Measurements from ENCODE around the gene SPIN4. TPM values are rescaled to one million over a fixed set of nuclear protein-coding genes. Genes with fewer than 3 reads are reported as not detected.
"Not testable (repeated sequence)": the region's sequence is repeated elsewhere in the genome, so short reads cannot be mapped to it uniquely, and the experiment has no call there.

Gene SPIN4
- 2.2 and 3.6 TPM in 2 replicates for total RNA-seq

DNA sequence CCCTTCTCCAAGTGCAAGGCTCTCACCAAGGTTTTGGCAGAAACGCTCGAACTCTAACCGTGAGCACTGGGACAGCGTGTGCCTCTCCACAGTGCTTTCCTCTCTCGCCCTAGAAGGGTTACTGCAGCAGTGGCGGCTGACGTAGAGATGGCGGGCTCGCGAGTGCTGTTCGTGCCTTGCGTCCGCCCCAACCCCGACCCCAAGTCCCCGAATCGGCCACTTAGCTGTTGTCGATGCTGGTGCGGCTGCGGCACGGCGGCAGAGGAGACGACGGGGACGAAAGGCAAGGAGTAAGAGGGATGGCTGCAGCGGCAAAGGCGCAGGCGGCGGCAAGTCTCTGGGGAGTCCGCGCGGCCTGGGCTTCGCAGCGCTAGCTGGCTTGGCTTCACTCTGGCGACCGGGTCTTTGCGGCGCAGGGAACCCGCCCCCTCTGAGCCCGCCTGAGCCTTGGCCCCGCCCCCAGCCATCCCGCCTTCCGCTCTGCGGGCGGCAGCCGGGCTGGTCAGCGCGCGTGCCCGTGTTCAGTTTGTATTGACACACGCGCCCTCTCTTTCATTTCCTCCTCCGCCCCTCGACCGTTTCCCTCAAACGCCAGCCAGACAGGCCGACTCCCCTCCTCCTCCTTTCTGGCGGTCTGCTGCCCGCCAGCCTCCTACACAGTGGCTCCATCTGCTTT lies at the start of gene SPIN4:
TSS of gene SPIN4 (minus strand) at position 392 of the 676 bp plus-strand sequence. CDS start 513 bp downstream, outside the sequence.
- DNase-seq (ENCODE audit: low read depth, low spot score), result peak; percentile 63

DNA sequence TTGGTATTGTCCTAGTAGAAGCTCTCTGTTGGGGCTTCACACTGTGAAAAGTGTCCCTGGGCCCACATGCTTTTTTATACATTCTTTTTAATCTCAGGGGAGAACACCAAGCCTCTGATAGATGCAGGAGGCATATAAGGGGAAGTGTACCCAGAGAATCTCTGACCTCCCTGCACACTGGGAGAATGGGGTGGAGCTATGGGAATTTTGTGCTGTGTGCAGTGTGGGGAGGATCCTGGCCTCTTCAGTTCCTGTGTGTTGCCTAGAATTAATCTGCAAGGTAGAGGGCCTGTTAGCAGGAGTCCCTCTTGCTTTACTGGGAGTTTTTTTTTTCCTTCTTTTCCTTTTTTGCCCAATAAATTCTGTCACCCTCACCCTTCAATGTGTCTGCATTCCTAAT lies 49.2 kb upstream of the SPIN4 start:
- DNase-seq (ENCODE audit: low read depth, low spot score), result no peak

DNA sequence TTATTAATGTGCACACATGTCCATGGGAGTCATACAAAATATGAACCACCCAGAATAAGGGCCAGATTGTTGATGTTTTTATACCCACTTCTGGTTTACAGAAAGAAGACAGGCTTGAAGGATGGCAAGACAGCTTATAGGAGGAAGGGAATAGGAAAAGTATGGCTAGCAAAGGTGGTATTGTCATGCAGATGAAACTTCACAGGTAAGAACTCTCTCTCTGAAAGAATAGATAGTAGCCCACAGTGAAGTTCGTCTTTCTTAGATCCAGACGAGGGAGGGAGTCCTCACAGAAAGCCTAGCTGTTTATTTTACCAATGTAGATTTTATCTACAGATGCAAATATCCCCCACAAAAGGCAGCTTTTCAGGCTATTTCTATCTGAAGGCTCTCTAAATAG lies 43.7 kb upstream of the SPIN4 start:
- no peak for DNase-seq (ENCODE audit: low read depth, low spot score)

DNA sequence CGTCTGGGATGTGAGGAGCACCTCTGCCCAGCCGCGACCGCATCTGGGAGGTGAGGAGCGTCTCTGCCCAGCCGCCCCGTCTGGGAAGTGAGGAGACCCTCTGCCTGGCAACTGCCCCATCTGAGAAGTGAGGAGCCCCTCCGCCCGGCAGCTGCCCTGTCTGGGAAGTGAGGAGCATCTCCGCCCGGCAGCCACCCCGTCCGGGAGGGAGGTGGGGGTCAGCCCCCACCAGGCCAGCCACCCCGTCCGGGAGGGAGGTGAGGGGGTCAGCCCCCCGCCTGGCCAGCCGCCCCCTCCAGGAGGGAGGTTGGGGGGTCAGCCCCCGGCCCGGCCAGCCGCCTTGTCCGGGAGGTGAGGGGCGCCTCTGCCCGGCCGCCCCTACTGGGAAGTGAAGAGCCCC lies 42.0 kb upstream of the SPIN4 start:
- DNase-seq (ENCODE audit: low read depth, low spot score), result not testable (repeated sequence)

DNA sequence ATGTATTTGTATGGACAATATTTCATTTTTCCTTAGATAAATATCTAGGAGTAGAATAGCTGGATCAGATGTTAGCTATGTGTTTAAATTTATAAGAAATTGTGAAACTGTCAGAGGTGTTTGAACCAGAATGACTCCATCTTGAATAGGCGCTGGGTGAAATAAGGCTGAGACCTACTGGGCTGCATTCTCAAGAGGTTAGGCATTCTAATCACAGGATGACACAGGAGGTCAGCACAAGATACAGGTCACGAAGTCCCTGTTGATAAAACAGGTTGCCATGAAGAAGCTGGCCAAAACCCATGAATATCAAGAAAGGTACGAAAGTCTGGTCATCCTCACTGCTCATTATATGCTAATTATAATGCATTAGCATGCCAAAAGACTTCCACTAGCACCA lies 36.3 kb upstream of the SPIN4 start:
- no peak for DNase-seq (ENCODE audit: low read depth, low spot score)

DNA sequence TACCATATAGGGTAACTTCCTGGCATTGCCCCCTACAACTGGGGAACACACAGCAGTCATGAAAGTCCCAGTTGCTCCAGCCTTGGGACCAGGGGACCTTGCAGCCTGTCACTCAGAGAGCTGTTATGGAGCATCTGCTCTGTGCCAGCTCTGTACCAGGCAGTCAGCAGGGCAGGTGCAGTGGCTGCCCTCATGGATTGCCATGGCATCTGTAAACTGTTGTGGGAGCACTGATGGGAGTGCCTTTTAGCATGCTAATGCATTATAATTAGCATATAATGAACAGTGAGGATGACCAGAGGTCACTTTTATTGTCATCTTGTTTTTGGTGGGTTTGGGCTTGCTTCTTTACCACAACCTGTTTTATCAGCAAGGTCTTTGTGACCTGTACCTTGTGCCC lies 33.1 kb upstream of the SPIN4 start:
- not testable (repeated sequence) for DNase-seq (ENCODE audit: low read depth, low spot score)

DNA sequence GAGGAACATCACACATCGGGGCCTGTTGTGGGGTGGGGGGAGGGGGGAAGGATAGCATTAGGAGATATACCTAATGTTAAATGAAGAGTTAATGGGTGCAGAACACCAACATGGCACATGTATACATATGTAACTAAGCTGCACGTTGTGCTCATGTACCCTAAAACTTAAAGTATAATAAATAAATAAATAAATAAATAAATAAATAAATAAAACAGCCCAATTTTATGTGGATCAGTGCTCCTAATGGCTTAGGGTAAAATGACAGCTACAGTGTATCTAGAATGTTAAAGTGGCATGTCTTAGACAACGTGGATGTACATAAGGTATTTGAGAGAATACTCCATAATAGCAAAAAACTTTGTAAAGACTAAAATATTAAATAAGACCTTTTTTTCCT lies 21.9 kb upstream of the SPIN4 start:
- DNase-seq (ENCODE audit: low read depth, low spot score), result not testable (repeated sequence)

DNA sequence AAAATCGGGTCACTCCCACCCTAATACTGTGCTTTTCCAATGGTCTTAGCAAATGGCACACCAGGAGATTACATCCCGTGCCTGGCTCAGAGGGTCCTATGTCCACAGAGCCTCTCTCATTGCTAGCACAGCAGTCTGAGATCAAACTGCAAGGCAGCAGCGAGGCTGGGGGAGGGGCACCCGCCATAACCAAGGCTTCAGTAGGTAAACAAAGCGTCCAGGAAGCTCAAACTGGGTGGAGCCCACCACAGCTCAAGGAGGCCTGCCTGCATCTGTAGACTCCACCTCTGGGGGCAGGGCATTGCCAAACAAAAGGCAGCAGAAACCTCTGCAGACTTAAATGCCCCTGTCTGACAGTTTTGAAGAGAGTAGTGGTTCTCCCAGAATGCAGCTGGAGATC lies 16.6 kb upstream of the SPIN4 start:
- not testable (repeated sequence) for DNase-seq (ENCODE audit: low read depth, low spot score)

DNA sequence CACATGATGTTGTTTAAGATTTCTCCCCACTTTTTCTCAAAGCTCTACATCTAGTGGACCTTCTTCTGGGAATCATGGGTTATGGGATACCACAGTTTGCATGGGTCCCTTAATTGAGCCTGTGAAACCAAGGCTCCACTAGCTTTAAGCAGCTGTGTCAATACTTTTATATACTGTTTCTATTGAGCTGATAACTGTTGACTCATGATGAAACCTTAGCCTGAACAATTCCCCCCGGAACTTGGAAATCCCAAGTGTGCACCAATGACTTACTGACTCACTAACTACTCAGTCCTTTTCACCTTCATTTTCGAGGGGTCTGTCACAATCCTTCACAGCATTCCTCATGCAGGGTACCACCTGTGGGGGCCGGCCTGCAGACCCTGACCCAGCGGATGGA lies 12.7 kb upstream of the SPIN4 start:
- DNase-seq (ENCODE audit: low read depth, low spot score), result no peak

DNA sequence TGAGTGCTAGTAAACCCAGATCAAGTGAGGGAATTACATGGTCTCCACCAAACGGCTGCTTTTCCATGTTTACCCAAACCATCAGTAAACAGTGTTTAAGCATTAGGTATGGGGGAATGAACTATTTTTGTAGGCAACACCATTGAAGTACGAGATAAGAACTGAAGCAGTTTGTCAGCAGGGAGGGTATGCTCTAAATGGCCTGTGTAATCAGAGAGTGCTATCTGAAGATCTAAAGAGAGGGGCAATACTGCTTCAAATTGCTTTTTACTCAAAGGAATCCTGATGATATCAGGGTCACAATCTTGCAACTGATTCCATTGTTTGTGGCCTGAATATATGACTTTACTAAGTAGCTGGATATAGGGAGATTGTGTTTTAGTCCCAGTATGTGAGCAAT lies 10.4 kb upstream of the SPIN4 start:
- DNase-seq (ENCODE audit: low read depth, low spot score), result no peak

DNA sequence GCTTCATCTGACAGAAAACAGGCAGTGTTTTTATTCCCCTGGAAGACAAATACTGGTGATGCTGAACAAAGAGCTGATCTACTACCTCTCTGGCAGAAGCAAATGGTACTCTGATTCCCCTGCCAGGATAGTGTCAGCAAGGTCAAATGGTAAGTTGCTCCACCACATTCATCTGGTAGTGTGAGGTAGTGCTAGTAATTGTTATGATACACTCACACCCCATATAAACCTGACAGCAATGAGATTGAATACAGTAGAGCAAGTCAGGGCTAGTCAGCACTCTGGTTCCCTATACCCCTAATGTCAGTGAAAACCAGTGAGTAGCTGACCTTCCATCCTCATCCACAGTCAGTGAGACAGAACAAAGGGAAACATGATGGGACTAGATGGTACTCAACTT lies 3.4 kb upstream of the SPIN4 start:
- no peak for DNase-seq (ENCODE audit: low read depth, low spot score)

DNA sequence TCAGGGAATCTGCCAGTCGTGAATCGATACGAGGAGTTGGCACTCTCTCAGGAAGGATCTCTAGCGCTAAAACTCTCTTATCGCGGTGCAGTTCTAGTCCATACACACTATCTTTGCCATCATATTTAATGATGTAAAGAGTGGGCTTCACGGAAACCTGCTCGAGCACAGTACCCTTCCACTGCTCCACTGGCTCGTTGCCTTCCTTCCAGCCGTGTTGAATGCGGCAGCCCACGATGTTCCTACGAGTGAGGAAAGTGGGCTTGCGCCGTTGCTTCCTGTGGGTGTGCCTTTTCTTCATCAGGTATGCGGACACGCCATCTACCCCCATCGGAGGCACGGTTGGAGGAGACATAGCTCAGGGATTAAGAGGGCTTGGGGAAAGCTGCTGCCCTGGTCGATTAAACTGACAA lies 661 bp downstream of the SPIN4 start:
- DNase-seq (ENCODE audit: low read depth, low spot score), result no peak

DNA sequence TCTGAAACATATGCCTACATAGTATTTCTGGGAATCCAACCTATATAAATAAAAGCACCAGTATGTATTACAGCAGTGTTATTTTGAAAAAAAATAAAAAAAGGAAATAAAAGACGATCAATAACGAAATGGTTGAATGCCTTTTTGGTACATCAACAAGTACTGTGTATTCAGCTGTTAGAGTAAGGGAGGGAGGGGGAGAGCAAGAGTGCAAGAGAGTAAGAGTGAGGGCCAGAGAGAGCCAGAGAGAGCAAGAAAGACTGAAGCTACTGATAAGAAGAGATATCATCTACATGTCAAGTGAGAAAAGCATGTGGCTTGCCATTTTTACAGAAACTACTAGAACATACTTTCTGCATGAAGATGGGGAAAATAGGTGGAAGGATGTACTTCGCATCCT lies 1.8 kb downstream of the SPIN4 start:
- DNase-seq (ENCODE audit: low read depth, low spot score), result no peak

DNA sequence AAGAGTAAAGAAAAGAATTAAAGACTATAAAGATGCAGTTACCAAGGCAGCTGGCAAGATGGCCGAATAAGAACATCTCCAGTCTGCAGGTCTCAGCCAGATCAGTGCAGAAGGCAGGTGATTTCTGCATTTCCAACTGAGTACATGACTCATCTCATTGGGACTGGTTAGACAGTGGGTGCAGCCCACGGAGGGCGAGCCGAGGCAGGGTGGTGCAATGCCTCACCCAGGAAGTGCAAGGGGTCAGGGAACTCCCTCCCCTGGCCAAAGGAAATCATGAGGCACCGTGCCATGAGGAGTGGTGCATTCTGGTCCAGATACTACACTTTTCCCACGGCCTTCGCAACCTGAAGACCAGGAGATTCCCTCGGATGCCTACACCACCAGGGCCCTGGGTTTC lies 20.5 kb downstream of the SPIN4 start:
- DNase-seq (ENCODE audit: low read depth, low spot score), result no peak

DNA sequence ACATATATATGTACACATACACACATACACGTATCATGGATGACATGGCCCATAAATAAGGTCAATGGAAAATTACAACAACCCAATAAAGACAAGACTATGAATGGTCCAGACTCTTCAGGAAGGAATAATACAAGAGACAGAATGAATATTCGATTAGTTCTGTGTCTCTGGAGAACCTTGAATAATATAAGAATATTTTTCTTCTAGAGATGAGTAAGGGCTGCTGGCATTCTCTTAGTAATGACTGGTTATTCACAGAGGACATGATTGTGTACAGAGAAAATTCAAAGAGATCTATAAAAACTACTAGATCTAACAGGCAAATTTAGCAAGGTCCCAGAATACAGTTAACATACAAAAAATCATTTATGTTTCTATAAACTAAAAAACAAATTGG lies 23.3 kb downstream of the SPIN4 start:
- no peak for DNase-seq (ENCODE audit: low read depth, low spot score)

DNA sequence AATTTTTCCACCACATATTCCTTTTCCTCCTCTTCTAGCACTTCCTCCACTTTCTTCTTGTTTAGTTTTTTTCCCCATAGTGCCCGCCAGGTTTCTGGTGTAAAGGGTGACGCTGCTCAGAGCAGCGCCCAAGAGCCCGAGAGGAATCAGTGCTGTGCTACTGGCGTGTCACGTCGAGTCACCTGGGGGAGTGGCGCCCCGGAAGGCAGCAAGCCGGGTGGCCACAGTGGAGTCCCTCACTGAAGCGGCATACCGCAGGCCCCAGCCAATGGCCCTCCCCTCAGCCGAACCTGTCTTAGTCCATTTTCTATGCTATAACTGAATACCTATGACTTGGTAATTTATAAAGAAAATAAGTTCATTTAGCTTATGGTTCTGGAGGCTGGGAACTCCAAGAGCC lies 51.5 kb downstream of the SPIN4 start:
- no peak for DNase-seq (ENCODE audit: low read depth, low spot score)
